ENCODE measurements around the gene BATF. TPM values are rescaled to one million over a fixed set of nuclear protein-coding genes. Genes with fewer than 3 reads are reported as not detected.
A peak's percentile ranks its signal among the peaks of the same experiment; 100 is the strongest.

Gene BATF
- total and polyA plus RNA-seq, 2 of the 8 experiments (the other 6 are each of a cell fraction or from before 2014, with no cell fraction given), result not detected

GRCh38 chr14:75501080-75501479 lies 21.2 kb upstream of the BATF start:
- Histone ChIP-seq H2AFZ (ENCODE audit: low read length) (no peak overlapping the region), H2BK12ac (ENCODE audit: low read depth, low read length) (no peak overlapping the region), H3K4me3 (ENCODE audit: extremely low read depth in 1 of 4, insufficient read depth in 2 of 4, low read depth in 3 of 4, low read length in 4 of 4) (no peak overlapping the region), H3K4ac (replicated peaks; ENCODE audit: insufficient read length, low read depth, low read length) (no peak overlapping the region), H3K4me2 (ENCODE audit: insufficient read depth in 1 of 2, low read depth in 2 of 2, low read length in 2 of 2) (no peak overlapping the region), H4K5ac (ENCODE audit: insufficient read length, low read depth, low read length) (no peak overlapping the region), H2BK5ac (ENCODE audit: low read depth, low read length) (no peak overlapping the region), H3K14ac (ENCODE audit: insufficient read length) (no peak overlapping the region), H2BK15ac (ENCODE audit: low read length) (no peak overlapping the region), H3K9ac (replicated peaks in 1 of 4; ENCODE audit: extremely low read depth in 1 of 4, low read depth in 3 of 4, low read length in 3 of 4) (no peak overlapping the region), H3K18ac (ENCODE audit: extremely low read depth, low read length) (no peak overlapping the region), H3K56ac (replicated peaks; ENCODE audit: insufficient read length, low read depth, low read length) (no peak overlapping the region), H4K8ac (ENCODE audit: extremely low read depth, insufficient read depth, low read length) (no peak overlapping the region), H3K27me3 (replicated peaks in 1 of 4; ENCODE audit: control insufficient read depth in 3 of 4, extremely low read depth in 1 of 4, insufficient read depth in 3 of 4, low read length in 3 of 4) (no peaks in the 10 kb centered on the region; a peak in 1 of 7 replicates), H4K91ac (replicated peaks; ENCODE audit: insufficient read length, low read length) (no peak overlapping the region), H3K23me2 (ENCODE audit: low read depth, low read length) (no peaks in the 10 kb centered on the region), H2BK20ac (ENCODE audit: low read length) (no peak overlapping the region), H4K20me1 (replicated peaks in 1 of 2; ENCODE audit: control insufficient read depth in 1 of 2, insufficient read depth in 2 of 2, low read length in 2 of 2) (no peaks in the 10 kb centered on the region), H3K27ac (ENCODE audit: low read depth, low read length) (no peak overlapping the region), H2BK120ac (replicated peaks; ENCODE audit: low read depth, low read length) (no peak overlapping the region), H3K23ac (ENCODE audit: insufficient read length) (no peak overlapping the region), H2AK5ac (ENCODE audit: low read depth, low read length) (no peak overlapping the region), H3K36me3 (ENCODE audit: control insufficient read depth in 2 of 4, insufficient read depth in 4 of 4, low read length in 3 of 4) (no peaks in the 10 kb centered on the region), H3K4me1 (replicated peaks in 1 of 4; ENCODE audit: control insufficient read depth in 3 of 4, insufficient read depth in 4 of 4, low read length in 3 of 4) (no peaks in the 10 kb centered on the region), H3K9me3 (ENCODE audit: insufficient read depth in 2 of 2, low read depth in 1 of 2, low read length in 1 of 2) (no peaks in the 10 kb centered on the region), H3K79me1 (ENCODE audit: low read depth, low read length) (no peaks in the 10 kb centered on the region), H3K79me2 (ENCODE audit: control insufficient read depth in 1 of 2, insufficient read depth in 2 of 2, low read length in 2 of 2) (no peaks in the 10 kb centered on the region)
- CTCF ChIA-PET (ENCODE audit: partially characterized antibody), result interaction anchor here (1.7 to 2.2 kb wide), 2 partner anchors 10 to 14 kb away, joined by 5 to 6 read pairs; no protein-coding TSS in a partner anchor
- DNase-seq (ENCODE audit: low read depth in 1 of 2, low spot score in 2 of 2) (peak in 1 of 2 experiments; percentile 41), FAIRE-seq (no peak)
- TF ChIP-seq POLR2A (IDR thresholded peaks at IDR 0.05; ENCODE audit: control extremely low read depth in 1 of 2, low read depth in 2 of 2, low read length in 2 of 2) (no peak), GABPA (IDR thresholded peaks at IDR 0.05; ENCODE audit: borderline replicate concordance, insufficient read depth, low read length) (no peak), ASH2L (IDR thresholded peaks at IDR 0.05; ENCODE audit: low read length) (no peak), SUZ12 (IDR thresholded peaks at IDR 0.05; ENCODE audit: low read length) (no peak), PHF8 (conservative IDR thresholded peaks at IDR 0.05; ENCODE audit: low read depth, low read length) (no peak), RFX5 (IDR thresholded peaks at IDR 0.05; ENCODE audit: borderline replicate concordance, low read depth, low read length) (no peak), RBBP5 (IDR thresholded peaks at IDR 0.05; ENCODE audit: borderline replicate concordance, low read depth, low read length) (no peak), SP4 (IDR thresholded peaks at IDR 0.05; ENCODE audit: low read length) (no peak), TBP (IDR thresholded peaks at IDR 0.05; ENCODE audit: low read depth, low read length) (no peak), KDM4A (IDR thresholded peaks at IDR 0.05; ENCODE audit: low read depth, low read length, severe bottlenecking) (no peak), EZH2 (IDR thresholded peaks at IDR 0.05; ENCODE audit: low read depth, low read length, severe bottlenecking) (no peak), ATF2 (IDR thresholded peaks at IDR 0.05; ENCODE audit: low read length) (no peak), CREB1 (IDR thresholded peaks at IDR 0.05) (no peak)
- POLR2A ChIA-PET (ENCODE audit: partially characterized antibody), result interaction anchor here (1.0 kb wide), 1 partner anchor 176 kb away, joined by 3 read pairs; no protein-coding TSS in a partner anchor
- 96 to 100% methylated on average over 1 to 3 of the region's 3 CpGs for WGBS, 2 experiments (ENCODE audit: extremely low coverage in 1 of 2, insufficient coverage in 1 of 2, insufficient read length in 1 of 2, insufficient replicate concordance in 2 of 2, low coverage in 1 of 2, low lambda C conversion rate in 2 of 2, missing lambda C conversion rate in 1 of 2)

All from H1 (cell line).